Measurements from ENCODE around the gene ACTR2.
"Not testable (repeated sequence)": the region's sequence is repeated elsewhere in the genome, so short reads cannot be mapped to it uniquely, and the experiment has no call there.

Gene ACTR2

GRCh38 chr2:65231121-65231520 lies 3.5 kb downstream of the ACTR2 start:
- no peak for TF ChIP-seq CTCF (conservative IDR thresholded peaks at IDR 0.05; ENCODE audit: low read depth, low read length)
- no peak for DNase-seq (ENCODE audit: low read depth)
- no peak overlapping the region for H3K4me3 ChIP-seq (ENCODE audit: low read length)

GRCh38 chr2:65231892-65232477 lies 4.4 kb downstream of the ACTR2 start:
- TF ChIP-seq CTCF (conservative IDR thresholded peaks at IDR 0.05; ENCODE audit: low read depth, low read length), result no peak
- no peak for DNase-seq (ENCODE audit: low read depth)
- H3K4me3 ChIP-seq (ENCODE audit: low read length), result no peak overlapping the region

- no peak overlapping the region for H3K4me3 ChIP-seq (ENCODE audit: low read length)
- TF ChIP-seq CTCF (conservative IDR thresholded peaks at IDR 0.05; ENCODE audit: low read depth, low read length), result no peak
- DNase-seq (ENCODE audit: low read depth), result no peak
These were observed 5.0 kb downstream of the ACTR2 start for GRCh38 chr2:65232636-65233035.

GRCh38 chr2:65240657-65241056 lies 13.0 kb downstream of the ACTR2 start:
- no peak for TF ChIP-seq CTCF (conservative IDR thresholded peaks at IDR 0.05; ENCODE audit: low read depth, low read length)
- no peak for DNase-seq (ENCODE audit: low read depth)
- no peak overlapping the region for H3K4me3 ChIP-seq (ENCODE audit: low read length)

GRCh38 chr2:65244452-65244851 lies 16.8 kb downstream of the ACTR2 start:
- DNase-seq (ENCODE audit: low read depth); H3K4me3 ChIP-seq (ENCODE audit: low read length): not testable (repeated sequence)

GRCh38 chr2:65252640-65253039 lies 25.0 kb downstream of the ACTR2 start:
- H3K4me3 ChIP-seq (ENCODE audit: low read length), result no peak overlapping the region
- TF ChIP-seq CTCF (conservative IDR thresholded peaks at IDR 0.05; ENCODE audit: low read depth, low read length), result no peak
- DNase-seq (ENCODE audit: low read depth), result no peak

GRCh38 chr2:65255356-65255755 lies 27.7 kb downstream of the ACTR2 start:
- DNase-seq (ENCODE audit: low read depth), result no peak
- no peak overlapping the region for H3K4me3 ChIP-seq (ENCODE audit: low read length)
- TF ChIP-seq CTCF (conservative IDR thresholded peaks at IDR 0.05; ENCODE audit: low read depth, low read length), result no peak

- H3K4me3 ChIP-seq (ENCODE audit: low read length), result no peak overlapping the region
- DNase-seq (ENCODE audit: low read depth), result no peak
- TF ChIP-seq CTCF (conservative IDR thresholded peaks at IDR 0.05; ENCODE audit: low read depth, low read length), result peak; percentile 41
These were observed 28.4 kb downstream of the ACTR2 start for GRCh38 chr2:65256054-65256453.

- DNase-seq (ENCODE audit: low read depth); H3K4me3 ChIP-seq (ENCODE audit: low read length): not testable (repeated sequence)
These were observed 30.2 kb downstream of the ACTR2 start for GRCh38 chr2:65257866-65258265.

Data from retinal pigment epithelial cell (primary cell).